HG03025 (cell line): ENCODE measurements around the gene PIEZO2.

Experiments
- ATAC-seq: cut with Tn5 transposase; IDR thresholded peaks from one replicate; pipeline ENCODE4 v1.9.1; 2021; ENCODE audit warnings: mild to moderate bottlenecking, moderate library complexity; ENCODE audit not compliant: unreplicated experiment, low FRiP score

PIEZO2 gene

DNA sequence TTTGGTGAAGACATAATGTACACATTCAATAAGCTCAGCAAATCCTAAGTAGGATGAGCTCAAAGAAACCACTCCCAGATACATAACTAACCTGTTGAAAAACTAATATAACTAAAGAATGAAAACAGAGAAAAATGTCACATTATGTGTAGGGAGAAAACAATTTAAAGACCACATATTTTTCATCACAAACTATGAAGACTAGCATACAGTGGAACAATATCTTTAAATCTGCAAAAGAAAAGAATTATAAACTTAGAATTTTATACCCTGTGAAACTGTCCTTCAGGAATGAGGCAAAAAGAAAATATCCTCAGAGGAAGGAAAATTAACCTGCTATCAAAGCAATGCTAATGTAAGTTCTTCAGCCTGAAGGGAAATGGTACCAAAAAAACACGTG, 151.5 kb downstream of the PIEZO2 start:
- no peak for ATAC-seq

DNA sequence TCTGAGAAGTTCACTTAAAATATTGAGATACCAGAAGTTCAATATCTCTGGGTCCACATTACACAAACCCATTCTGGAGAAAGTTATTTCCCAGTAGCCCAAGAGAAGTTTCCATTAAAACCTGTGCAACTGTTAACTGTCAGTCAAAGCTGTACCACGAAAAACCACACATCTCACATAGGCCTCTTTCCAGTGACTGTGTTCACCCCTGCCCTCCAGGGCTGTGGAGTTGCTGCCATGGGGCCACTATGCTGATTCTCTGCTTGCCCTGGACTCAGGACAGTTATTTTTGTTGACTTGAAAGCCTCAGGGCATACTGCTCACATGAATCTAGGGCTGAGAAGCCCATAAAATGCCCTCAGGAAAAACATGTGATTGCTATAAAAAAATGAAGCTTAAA, 153.8 kb downstream of the PIEZO2 start:
- ATAC-seq = no peak

DNA sequence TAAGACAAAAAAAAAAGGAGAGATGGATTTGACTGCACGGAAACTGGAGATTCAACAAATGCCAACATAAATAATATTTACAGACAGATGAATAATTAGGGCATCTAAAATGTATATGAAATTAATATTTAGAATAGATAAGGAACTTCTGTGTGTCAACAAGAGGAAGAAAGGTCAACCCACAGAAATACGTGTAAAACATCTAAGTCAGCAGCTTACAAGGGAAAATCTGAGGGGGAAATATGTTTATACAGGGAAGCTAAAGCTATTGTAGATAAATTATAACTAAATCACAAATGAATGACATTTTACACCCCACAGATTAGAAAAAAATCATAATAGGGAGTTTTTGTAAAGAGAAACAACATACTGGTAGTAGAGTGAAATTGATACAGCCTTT, 159.9 kb downstream of the PIEZO2 start:
- ATAC-seq = no peak

DNA sequence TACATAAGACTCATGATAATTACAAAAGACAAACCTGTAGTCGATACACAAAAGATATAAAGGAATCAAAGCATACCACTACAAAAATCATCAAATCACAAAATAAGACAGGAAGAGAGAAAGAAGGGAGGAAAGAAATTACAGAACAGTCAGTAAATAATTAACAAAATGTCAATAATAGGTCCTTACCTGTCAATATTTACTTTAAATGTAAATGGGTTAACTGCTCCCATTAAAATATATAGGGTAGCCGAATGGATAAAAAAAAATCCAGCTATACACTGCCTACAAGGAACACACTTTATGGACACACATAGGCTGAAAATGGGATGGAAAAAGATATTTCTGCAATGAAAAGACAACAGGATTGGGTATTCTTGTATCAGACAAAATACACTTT, 163.7 kb downstream of the PIEZO2 start:
- no peak for ATAC-seq

DNA sequence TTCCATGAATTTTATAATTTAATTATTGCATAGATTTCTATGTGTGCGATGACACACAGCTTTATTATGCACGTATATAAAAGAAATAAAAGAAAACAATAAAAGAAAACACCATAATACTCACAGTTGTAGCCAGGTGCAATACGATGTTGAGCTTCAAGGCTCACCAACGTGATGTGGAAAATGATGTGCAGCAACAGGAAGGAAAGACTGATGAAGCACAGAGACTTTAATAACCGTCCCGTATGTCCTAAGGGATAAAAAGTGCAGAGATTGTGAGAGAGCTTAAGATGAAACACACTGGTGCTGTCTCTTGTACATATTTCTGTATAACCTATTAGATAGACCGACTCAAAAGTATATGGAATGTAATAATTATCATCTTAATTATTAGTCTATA, 170.0 kb downstream of the PIEZO2 start:
- no peak for ATAC-seq

DNA sequence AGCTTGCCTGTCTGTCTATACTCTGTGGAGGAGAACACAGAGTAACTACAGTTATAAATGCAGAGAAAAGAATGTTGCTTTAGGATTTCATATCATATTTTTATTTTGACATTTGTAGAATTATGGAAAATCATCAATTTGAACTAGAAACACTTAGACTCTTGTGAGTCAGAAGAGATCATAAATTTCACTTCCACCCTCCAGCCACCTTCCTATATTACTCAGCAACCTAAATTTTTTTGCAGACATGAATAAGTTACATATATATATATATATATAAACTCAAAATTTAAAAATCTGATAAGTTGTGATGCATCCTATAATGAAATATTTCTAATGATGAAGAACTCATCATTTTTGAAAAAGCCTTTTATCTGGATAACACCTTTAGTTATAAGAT, 172.3 kb downstream of the PIEZO2 start:
- ATAC-seq = no peak

DNA sequence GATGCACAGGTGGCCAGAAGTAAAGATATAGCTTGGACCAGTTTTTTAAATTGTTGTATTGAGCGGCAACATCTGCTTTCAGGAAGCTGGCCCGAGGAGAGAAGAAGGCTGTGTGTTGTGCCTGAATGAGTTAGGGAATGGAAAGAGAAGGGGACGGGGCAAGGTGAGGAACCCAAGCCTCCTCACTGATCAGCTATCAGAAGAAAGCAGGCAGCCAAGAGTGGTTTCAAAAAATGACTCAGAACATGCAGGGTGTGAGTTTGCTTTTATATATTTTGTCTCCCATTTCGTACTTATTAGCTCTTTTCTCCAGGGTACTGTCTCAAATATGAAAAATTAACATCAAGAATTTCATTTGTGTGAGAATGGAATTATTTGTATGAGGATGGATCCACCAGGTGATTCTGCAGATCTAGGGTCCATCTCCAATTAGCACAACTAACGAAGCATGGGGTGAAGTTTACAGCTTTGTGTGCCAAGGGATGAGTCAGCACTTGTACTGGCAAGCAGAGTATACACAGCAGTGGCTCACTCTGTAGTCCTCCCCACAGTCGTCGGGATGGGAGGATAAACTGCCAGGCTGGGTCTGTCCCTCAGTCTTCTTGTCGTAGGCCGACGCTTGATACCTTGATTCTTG, 175.7 kb downstream of the PIEZO2 start:
- no peak for ATAC-seq

DNA sequence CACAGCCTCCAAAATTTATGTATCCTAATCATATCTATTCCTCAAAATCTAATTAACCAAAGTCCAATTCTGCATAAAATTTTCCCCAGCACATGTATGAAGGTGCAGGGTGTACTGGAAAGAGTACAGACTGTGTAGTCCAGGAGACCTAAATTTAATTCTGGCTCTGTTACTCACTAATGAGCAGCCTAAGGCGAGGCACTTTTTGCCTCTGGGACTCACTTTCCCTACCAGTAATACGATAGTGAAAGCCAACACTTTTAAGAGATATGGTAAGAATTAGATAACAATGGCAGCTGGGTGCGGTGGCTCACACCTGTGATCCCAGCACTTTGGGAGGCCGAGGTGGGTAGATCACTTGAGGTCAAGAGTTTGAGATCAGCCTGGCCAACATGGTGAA, 177.7 kb downstream of the PIEZO2 start:
- ATAC-seq = no peak

DNA sequence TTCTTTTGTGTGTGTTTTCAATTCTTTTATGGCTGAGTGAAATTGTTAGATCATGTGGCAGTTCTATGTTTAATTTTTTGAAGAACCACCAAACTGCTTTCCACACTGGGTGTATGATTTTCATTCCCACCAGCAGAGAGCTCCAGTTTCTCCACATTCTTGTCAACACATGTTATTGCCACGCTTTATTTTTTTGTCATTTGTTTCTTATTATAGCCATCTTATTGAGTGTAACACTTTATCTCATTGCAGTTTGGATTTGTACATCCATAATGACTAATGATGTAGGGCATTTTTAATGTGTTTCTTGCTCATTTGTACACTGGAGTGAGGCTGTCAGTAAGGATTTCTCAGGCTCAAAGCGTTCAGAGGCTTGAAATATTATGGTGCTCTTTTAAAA, 184.2 kb downstream of the PIEZO2 start:
- ATAC-seq = no peak

DNA sequence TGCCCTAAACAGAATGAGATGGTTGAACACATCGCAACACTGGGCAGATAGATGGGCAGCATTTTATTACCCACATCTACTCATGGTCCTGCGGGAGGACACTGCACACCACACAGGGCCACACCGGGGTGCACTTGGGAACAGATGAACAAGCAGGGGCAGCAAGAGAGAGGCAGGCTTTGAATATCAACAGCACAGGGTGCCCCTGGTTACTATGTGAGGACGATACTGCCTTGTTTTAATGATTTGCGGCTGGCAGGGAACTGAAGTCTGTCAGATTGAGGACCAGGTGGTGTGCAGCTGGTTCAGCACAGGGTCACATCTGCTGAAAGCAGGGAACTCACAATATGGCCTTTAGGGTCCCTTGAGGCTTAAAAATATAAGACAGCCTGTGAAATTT, 195.7 kb downstream of the PIEZO2 start:
- no peak for ATAC-seq

DNA sequence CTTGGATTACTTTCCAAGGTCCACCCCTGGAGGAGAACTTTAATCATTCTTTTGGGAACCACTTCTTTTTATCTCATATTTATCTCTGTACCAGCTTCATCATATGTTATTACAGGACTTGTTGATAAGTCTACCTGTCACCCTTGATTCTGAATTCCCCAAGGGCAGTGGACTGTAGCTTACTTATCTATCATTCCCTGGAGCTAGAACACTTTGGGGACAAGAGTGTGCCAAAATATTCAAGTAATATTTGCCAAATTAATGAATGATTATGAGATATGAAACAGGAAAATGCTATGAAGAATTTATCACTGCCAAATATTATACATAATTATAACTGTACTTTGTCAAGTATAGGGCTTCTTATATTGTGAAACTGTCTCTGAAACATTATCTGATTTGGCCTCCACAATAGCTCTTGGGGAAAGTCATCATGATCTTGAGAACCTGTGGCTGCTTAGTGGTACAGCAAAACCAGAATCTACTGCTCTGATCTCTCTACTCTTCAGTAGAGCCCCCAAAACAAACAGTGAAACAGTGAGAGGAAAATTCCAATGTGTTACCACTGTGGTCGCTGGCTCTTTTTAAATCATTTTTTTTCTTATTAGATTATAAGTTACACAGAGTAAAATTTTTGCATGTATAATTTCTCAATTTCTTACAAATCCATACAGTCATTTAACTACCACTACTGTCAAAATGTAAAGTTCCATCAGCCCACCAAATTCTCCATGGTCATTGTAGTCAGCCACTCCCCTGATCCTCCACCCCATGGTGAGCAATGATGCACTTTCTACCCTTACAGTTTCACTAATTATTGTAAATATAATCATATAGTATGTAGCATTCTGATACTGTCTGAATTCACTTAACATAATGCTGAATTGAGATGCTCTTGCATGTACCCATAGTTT, 197.5 kb downstream of the PIEZO2 start:
- ATAC-seq = no peak

DNA sequence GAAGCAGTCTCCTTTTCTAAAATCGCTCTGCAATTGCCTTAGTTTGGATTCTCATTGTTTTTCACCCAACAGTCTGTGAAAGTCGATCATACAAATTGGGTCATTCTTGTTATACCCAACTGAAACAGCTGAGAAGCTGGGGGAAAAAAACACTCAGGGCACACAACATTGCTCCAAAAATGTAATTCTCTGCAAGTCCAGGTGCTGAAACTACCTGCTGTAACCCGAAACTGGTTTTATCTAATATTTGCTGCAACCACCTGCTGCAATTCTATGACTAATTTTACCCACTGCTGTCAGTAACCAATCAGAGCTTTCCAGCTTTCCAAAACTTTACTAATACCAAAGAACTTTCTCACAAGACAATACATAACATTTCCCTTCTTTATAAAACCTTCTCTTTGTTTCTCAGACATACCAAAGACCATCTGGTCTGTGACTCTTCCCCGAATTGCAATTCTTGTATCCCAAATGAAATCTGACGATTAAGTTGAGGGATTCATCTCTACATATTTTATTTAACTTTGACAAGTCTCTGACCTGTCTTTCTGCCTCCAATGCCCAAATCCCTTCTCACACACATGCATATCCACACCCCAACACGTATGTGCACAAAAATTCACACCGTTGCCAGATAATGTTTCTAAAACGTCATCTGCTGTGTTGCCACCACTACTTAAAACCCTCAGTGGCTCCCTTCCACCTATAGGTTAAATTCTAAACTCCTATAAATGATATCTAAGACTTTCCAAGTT, 198.3 kb downstream of the PIEZO2 start:
- ATAC-seq = peak; percentile 67

DNA sequence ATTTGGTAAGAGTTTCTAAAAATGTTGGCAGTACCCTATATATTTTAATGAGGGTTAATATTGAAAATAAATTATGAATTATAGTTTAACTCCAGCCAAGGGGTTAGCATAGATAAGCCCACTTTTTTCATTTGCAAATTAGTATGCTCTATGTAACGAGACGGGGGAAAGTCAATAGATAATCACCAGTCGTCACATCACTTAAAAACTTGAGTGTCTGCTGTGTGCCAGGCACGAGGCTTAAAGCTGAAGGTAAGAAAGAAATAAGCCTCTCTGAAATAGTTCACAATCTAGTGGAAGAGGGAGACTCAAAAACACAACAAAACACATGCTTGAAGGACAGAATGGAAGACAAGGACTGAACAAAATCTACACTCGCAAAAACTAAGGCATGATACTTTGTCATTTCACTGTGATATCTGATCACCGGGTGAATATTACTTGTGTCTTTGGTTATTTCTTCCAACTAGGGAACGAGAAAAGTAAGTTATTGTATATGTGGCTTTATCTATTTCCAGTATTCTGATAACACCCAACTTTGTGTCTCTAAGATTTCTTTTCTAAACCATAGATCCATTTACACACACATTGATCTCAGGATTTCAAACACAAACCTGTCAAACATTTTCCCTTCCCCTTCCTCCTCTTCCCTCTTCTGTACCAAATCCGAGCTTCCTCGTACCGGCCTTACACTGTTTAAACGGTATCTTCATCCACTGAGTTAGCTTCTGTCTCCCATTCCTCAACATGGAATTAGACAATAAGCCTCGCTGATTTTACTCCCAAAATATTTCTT, 199.1 kb downstream of the PIEZO2 start:
- no peak for ATAC-seq

DNA sequence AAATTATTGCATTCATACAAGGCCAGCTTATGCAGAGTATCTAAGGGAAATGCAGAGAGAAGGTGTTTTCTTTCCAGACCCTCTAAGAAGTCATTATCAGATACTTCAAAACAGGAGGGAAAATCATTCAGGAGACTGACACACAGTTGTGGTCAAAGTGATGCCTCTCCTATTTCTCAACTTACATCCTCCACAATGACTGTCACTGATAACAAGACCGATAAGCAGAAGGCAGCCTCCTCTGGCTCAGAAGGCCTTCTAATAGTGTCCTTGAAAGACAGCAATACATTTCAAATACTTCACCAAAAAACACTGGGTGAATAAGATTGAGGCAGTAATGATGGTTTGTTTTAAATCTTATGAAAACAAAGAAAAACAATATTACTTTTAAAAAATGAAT, 199.7 kb downstream of the PIEZO2 start:
- ATAC-seq = no peak

DNA sequence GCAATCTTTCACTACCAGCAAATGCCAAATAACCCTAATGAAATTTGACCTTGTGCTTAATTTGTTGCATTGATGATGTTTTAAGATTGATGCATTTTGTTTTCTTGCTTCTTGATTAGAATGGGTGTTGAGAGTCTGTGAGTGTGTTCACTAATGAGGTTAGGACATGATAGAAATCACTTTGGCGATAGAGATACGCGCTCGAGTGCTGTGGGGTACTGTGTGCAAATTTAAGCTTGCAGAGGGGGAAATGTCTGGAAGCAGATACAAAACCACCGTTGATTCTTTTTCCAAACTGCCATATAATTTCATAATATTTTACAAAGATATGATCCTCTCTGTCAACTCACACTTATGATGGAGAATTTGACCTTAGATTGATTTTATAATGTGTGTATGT, 200.9 kb downstream of the PIEZO2 start:
- ATAC-seq = no peak

DNA sequence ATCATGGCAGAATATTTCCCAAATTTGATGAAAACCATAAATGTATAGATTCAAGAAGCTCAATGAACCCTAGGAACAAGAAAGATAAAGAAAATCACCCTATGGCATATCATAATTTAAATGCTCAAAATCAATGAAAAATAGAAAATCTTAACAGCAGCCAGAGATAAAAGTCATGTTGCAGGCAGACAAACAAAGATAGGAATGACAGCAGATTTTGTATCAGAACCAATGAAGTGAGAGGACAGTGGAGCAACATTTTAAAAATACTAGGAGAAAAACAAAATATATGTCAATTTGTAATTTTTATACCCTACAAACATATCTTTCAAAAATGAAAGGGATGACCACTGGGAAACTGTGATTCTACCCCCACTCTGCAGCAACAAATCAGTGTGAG, 203.3 kb downstream of the PIEZO2 start:
- ATAC-seq = no peak

DNA sequence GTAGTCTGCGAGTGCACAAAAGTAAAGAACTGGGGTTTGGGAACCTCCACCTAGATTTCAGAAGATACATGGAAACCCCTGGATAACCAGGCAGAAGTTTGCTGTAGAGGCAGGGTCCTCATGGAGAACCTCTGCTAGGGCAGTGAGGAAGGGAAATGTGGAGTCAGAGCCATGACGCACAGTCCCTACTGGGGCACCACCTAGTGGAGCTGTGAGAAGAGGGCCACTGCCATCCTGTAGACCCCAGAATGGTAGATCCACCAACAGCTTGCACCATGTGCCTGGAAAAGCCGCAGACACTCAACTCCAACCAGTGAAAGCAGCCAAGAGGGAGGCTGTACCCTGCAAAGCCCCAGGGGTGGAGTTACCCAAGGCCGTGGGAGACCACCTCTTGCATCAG, 206.4 kb downstream of the PIEZO2 start:
- ATAC-seq = no peak

DNA sequence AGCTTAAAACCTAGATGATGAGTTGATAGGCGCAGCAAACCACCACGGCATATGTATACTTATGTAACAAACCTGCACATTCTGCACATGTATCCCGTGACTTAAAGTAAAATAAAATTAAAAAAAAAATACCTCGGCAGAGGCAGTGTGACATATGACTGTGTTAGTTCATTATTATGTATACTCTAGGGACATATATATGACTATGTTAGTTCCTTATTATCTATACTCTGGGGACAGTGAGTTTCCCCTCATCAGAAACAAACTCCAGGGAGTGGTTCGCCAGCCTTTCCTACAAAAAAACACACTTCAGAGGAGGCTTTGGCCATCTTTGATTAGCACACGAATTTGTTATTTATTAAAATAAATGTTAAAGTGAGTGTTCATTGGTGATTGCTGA, 209.5 kb downstream of the PIEZO2 start:
- ATAC-seq = no peak

DNA sequence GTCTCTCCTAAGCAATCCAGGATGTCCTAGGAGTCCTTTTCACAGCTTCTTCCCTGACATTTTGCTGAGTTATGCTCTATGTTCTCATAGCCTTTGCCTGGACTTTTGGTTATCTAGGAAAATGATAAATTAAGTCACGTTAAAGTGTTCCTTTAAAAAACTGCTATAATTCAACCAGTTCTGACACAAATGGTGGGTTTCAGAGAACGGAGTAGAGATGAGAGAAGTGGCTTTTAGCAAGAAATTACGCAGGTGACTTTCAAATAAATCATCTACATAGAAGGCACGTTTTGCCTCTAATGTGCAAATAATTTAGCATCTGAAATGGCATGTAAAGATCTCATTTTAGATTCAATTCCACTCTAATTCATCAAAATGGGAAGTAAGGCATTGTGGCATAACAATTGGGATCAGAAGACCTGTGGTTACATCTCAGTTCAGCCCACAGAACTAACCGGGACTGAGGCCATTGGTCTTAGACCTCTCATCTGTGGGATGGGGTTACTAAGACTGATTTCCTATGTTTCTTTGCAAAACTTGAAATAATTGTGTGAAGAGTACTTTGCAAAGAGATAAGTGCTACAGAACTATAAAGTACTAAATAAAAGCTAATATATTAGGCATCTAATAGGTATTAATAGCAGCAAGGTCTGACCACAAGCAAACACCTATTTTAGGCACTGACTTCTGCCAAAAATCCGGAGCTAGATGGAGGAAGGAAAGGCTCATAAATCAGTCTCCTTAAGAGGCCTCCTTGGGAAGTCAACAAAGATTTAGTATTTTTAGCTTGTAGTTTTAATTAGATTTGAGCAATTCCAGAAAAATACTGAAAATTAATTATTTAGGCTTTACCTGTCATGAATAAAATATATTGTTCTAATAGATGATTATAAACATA, 211.4 kb downstream of the PIEZO2 start:
- no peak for ATAC-seq
